Measurements from ENCODE around the gene AREG. TPM values are rescaled to one million over a fixed set of nuclear protein-coding genes. Genes with fewer than 3 reads are reported as not detected.

Gene AREG
- total RNA-seq, 4 donors from 2014 or later: 8.1 to 55.6 (median 33.1) TPM

DNA sequence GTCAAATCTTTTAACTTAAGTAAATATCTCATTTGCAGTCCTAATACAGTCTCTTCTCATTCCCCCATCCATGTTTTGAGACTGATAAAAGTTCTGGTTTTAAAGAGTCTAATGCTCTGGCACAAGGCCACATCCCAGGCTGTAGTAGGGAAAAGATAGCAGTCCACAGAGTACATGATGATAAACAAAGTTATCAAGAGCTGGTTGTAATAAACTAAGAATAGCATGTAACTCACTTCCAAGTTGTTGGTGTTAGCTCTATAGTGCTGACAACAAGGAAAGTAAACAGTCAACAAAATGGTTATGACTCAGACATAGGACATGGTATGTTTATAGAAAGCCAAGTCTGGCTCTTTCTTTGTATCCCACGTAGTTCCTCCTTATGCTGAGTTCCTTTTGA, 21.8 kb upstream of the AREG start:
- no peak for TF ChIP-seq CTCF (IDR thresholded peaks at IDR 0.05; ENCODE audit: low read depth)

- TF ChIP-seq CTCF (IDR thresholded peaks at IDR 0.05; ENCODE audit: low read depth): no peak
Measured at GRCh38 chr4:74424111-74424510, 20.8 kb upstream of the AREG start.

- TF ChIP-seq CTCF (IDR thresholded peaks at IDR 0.05; ENCODE audit: low read depth): no peak
Measured at GRCh38 chr4:74426101-74426500, 18.8 kb upstream of the AREG start.

DNA sequence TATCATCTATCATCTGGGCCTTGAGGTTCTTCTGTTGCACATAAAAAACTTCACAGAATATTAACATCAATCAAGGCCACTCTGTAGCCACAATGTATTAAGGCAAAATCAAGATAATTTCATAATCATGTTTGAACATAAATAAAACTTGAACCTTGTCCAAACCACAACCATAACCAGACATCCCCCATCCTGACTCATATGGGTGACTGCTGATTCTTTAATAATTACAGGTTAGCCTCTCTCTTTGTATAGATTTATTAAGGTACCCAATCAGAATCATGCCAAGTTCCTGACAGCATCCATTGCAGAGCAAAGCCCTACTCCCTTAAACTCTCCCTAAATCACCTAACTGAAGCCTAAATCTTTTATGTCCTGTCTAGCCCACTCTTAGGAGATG, 16.7 kb upstream of the AREG start:
- no peak for TF ChIP-seq CTCF (IDR thresholded peaks at IDR 0.05; ENCODE audit: low read depth)

DNA sequence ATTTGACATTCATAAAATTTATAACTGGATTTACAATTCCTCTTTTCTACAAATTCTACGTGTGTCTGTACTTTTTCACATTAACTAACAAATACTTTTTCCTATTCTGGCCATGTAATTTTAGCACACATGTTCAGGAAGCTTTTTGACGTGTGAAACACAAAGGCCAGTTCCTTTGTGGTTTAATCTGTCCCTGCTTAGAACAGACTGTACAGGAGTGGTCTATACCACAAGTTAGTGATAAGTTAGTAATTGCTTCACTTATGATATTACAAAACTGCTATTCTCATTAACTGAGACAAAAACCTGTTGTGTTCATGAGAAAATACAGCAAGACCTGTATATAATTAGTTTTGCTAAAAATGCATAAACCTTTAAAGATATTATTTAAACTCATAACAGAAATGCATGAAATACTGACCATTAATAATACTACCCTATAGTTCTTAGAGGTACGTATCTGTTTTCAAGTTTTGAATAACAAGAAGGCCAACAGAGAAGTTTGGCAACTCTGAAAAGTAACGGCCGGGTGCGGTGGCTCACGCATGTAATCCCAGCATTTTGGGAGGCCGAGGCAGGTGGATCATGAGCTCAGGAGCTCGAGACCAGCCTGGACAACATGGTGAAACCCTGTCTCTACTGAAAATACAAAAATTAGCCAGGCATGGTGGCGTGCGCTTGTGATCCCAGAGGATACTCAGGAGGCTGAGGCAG, 13.7 kb upstream of the AREG start:
- TF ChIP-seq CTCF (IDR thresholded peaks at IDR 0.05; ENCODE audit: low read depth): no peak

GRCh38 chr4:74433043-74433442, 11.9 kb upstream of the AREG start:
- no peak for TF ChIP-seq CTCF (IDR thresholded peaks at IDR 0.05; ENCODE audit: low read depth)

DNA sequence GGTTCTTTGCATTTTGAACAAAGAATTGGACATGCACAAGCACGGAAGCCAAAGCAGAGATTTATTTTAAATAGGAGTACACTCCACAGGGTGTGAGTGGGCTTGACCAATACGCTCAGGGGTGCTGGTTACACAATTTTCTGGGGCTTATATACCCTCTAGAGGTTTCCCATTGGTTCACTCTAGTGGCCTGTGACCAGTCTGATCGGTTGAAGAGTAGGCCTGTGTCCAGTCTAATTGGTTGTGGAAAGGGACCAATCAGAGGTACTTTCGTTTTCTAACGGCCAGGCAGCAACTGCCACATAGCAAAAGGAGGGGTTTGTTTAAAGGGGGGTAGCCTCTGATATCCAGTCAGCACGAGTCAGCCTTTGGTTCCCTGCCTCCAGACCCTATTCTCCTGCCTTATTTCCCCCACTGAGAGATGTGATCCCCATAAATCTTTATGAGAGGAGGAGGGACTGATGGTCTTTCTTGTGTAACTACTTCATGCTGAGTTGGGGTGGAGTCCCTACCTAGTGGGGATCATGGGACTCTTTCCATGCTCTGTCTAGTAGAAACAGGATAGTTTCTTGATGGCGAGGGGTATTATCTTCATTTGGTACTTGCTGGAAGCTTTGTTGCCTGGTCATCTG, 11.3 kb upstream of the AREG start:
- no peak for TF ChIP-seq CTCF (IDR thresholded peaks at IDR 0.05; ENCODE audit: low read depth)

Data from subcutaneous adipose tissue (tissue), 4 donors.